Measurements from ENCODE around the gene JPH4. TPM values are rescaled to one million over a fixed set of nuclear protein-coding genes. Genes with fewer than 3 reads are reported as not detected.

Gene JPH4
- polyA plus RNA-seq, 1 donor (not counting 4 experiments of a cell fraction or from before 2014, with no cell fraction given) = 0.01 TPM

DNA sequence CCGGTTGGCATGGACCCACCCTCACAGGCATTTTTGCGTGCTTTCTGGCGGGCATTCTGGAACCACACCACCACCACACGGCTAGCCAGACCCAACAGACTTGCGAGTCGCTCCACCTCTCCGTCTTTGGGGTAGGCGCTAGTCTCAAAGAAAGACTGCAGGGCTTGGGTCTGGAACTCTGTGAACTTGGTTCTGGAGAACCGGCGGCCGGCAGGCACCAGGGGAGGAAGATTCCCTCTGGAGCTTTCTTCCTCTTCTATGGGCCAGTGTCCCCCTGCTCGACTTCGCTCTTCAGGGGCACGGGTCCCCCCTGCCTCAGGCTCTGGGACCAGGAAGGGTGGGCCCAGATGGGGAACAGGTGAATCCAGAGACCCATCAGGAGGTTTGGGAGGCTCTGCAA, 53.6 kb downstream of the JPH4 start:
- H3K4me2 ChIP-seq (ENCODE audit: control insufficient read depth, extremely low read depth, insufficient read depth, low read depth, low read length) = no peak overlapping the region
- no peak for FAIRE-seq
- no peaks in the 10 kb centered on the region for H3K79me2 ChIP-seq (ENCODE audit: control insufficient read depth, insufficient read depth, low read length)
- no peak overlapping the region for H3K9ac ChIP-seq (ENCODE audit: control insufficient read depth, extremely low read depth, insufficient read depth, low read length)
- dilution Hi-C loops (cut with MboI; ENCODE audit: extremely low pct_ligation_motif_present, low sequenced_read_pairs) = no loop called here
- peaks cover 0 to 3% of the 10 kb centered on the region in 2 experiments for H3K36me3 ChIP-seq (ENCODE audit: control insufficient read depth in 2 of 2, extremely low read depth in 1 of 2, insufficient read depth in 2 of 2, low read length in 2 of 2)
- H3K9me3 ChIP-seq (ENCODE audit: control insufficient read depth, low read depth, low read length) = no peaks in the 10 kb centered on the region
- no peak overlapping the region for H3K4me3 ChIP-seq (ENCODE audit: control insufficient read depth in 2 of 3, extremely low read depth in 1 of 3, insufficient read depth in 2 of 3, low read depth in 1 of 3, low read length in 3 of 3)
- no peak overlapping the region for H2AFZ ChIP-seq (ENCODE audit: control insufficient read depth, low read length)
- DNase-seq (ENCODE audit: low read depth, low spot score) = no peak
- no peak for TF ChIP-seq EZH2 (IDR thresholded peaks at IDR 0.05; ENCODE audit: low read length)
- no peak overlapping the region for H3K27ac ChIP-seq (ENCODE audit: control insufficient read depth, insufficient read depth, low read length)
- no peaks in the 10 kb centered on the region for H4K20me1 ChIP-seq (ENCODE audit: control insufficient read depth, extremely low read depth, insufficient read depth, low read length)
- H3K27me3 ChIP-seq (ENCODE audit: control insufficient read depth, extremely low read depth, insufficient read depth, low read length) = no peaks in the 10 kb centered on the region
- no peaks in the 10 kb centered on the region for H3K4me1 ChIP-seq (ENCODE audit: control insufficient read depth, extremely low read depth, insufficient read depth, low read length)
- no peaks in the 10 kb centered on the region for H3K9me1 ChIP-seq (ENCODE audit: control insufficient read depth, extremely low read depth, insufficient read depth, low read length)

DNA sequence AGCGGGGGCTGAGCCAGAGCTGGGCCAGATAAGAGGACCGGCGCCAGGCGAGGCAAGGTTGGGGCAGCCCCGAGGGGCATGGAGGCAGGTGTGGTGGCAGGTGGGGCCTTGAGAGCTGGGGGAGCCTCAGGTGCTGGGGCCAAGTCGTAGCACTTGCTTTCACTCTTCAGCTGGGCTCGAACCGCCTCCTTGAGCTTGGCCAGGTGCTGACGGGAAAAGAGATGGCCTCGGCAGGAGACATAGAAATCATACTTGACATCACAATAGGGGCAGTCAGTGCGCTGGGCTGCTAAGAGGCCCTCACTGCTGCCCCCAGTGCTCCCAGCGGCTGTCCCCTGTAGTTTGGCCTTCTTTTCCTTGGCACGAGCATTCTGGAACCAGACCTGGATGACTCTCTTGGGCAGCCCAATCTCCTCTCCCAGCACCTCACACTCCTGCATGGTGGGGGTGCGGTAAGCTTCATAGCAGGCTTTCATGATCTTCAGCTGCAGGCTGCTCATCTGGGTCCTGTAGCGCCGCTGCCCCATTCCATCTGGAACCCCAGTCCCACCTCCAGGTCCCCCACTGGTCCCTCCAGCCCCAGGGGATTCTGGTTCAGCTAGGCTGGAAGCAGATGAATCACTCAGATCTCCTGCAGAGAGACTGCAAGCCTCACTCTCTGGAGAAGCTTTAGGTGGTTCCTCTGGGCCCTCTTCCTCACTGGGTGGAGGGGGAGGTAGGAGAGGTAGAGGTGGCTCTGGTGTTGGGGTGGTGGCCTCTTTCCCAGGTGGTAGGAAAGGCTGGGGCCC, 55.2 kb downstream of the JPH4 start:
- no peak for FAIRE-seq
- no peak overlapping the region for H3K9ac ChIP-seq (ENCODE audit: control insufficient read depth, extremely low read depth, insufficient read depth, low read length)
- no peaks in the 10 kb centered on the region for H3K4me1 ChIP-seq (ENCODE audit: control insufficient read depth, extremely low read depth, insufficient read depth, low read length)
- H3K36me3 ChIP-seq (ENCODE audit: control insufficient read depth in 2 of 2, extremely low read depth in 1 of 2, insufficient read depth in 2 of 2, low read length in 2 of 2) = peaks cover 0 to 3% of the 10 kb centered on the region in 2 experiments
- no peak overlapping the region for H3K27ac ChIP-seq (ENCODE audit: control insufficient read depth, insufficient read depth, low read length)
- TF ChIP-seq EZH2 (IDR thresholded peaks at IDR 0.05; ENCODE audit: low read length) = no peak
- TF ChIP-seq, protein P1, sequence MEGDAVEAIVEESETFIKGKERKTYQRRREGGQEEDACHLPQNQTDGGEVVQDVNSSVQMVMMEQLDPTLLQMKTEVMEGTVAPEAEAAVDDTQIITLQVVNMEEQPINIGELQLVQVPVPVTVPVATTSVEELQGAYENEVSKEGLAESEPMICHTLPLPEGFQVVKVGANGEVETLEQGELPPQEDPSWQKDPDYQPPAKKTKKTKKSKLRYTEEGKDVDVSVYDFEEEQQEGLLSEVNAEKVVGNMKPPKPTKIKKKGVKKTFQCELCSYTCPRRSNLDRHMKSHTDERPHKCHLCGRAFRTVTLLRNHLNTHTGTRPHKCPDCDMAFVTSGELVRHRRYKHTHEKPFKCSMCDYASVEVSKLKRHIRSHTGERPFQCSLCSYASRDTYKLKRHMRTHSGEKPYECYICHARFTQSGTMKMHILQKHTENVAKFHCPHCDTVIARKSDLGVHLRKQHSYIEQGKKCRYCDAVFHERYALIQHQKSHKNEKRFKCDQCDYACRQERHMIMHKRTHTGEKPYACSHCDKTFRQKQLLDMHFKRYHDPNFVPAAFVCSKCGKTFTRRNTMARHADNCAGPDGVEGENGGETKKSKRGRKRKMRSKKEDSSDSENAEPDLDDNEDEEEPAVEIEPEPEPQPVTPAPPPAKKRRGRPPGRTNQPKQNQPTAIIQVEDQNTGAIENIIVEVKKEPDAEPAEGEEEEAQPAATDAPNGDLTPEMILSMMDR (optimal IDR thresholded peaks at IDR 0.05 in 1 of 3, IDR thresholded peaks at IDR 0.05 in 1 of 3, conservative IDR thresholded peaks at IDR 0.05 in 1 of 3; ENCODE audit: extremely low read depth in 1 of 3, insufficient read depth in 2 of 3, low read length in 3 of 3) = no peak
- H3K79me2 ChIP-seq (ENCODE audit: control insufficient read depth, insufficient read depth, low read length) = no peaks in the 10 kb centered on the region
- H3K4me3 ChIP-seq (ENCODE audit: control insufficient read depth in 2 of 3, extremely low read depth in 1 of 3, insufficient read depth in 2 of 3, low read depth in 1 of 3, low read length in 3 of 3) = no peak overlapping the region
- H3K9me1 ChIP-seq (ENCODE audit: control insufficient read depth, extremely low read depth, insufficient read depth, low read length) = no peaks in the 10 kb centered on the region
- DNase-seq (ENCODE audit: low read depth, low spot score) = no peak
- no peaks in the 10 kb centered on the region for H3K9me3 ChIP-seq (ENCODE audit: control insufficient read depth, low read depth, low read length)
- no peaks in the 10 kb centered on the region for H3K27me3 ChIP-seq (ENCODE audit: control insufficient read depth, extremely low read depth, insufficient read depth, low read length)
- no peak overlapping the region for H2AFZ ChIP-seq (ENCODE audit: control insufficient read depth, low read length)
- dilution Hi-C loops (cut with MboI; ENCODE audit: extremely low pct_ligation_motif_present, low sequenced_read_pairs) = no loop called here
- H4K20me1 ChIP-seq (ENCODE audit: control insufficient read depth, extremely low read depth, insufficient read depth, low read length) = no peaks in the 10 kb centered on the region
- no peak overlapping the region for H3K4me2 ChIP-seq (ENCODE audit: control insufficient read depth, extremely low read depth, insufficient read depth, low read depth, low read length)

All from keratinocyte (primary cell).